IMR-90 (cell line): ENCODE data around the gene PLEKHG5. TPM values are rescaled to one million over a fixed set of nuclear protein-coding genes. Genes with fewer than 3 reads are reported as not detected.

Experiments
- ATAC-seq: fragments of 200-7000 bp; cut with Tn5 transposase; 2 replicates; pipeline ENCODE4 v1.9.1; 2020; ENCODE audit warnings: low read depth, mild to moderate bottlenecking, moderate library complexity
- BruUV-seq: library from RNA; stranded (reverse); fragments of 400-500 nt; replicated peaks from 2 replicates; lab custom pipeline; 2021; lab: Mats Ljungman, UMichigan
- CTCF ChIA-PET: fragments of 300-600 bp; formaldehyde crosslinking; extraction: SDS; loops from one replicate; lab custom pipeline; 2021; ENCODE audit warnings: antibody characterized with exemption; lab: Yijun Ruan, JAX
- POLR2A ChIA-PET: fragments of 300-600 bp; sonication (Branson Sonifier 250); formaldehyde crosslinking; loops from one replicate; lab custom pipeline; 2022; ENCODE audit warnings: antibody characterized with exemption; ENCODE audit not compliant: unreplicated experiment; lab: Charles Lee
- DNase-seq: peaks from one replicate; pipeline ENCODE4 v3.0.0; 2013
- H2AFZ ChIP-seq: replicated peaks from 2 replicates; pipeline ENCODE3; 2013; ENCODE audit warnings: low read length, mild to moderate bottlenecking; ENCODE audit not compliant: poor library complexity
- H2AK5ac ChIP-seq: 2 replicates; pipeline ENCODE4 v1.6.1; 2013; ENCODE audit warnings: low read depth, low read length, inconsistent platforms
- H2AK9ac ChIP-seq: replicated peaks from 2 replicates; pipeline ENCODE3; 2013; ENCODE audit warnings: mild to moderate bottlenecking, low read depth, low read length, moderate library complexity; ENCODE audit not compliant: poor library complexity
- H2BK120ac ChIP-seq: 2 replicates; pipeline ENCODE4 v1.6.1; 2013; ENCODE audit warnings: low read depth, low read length, inconsistent platforms
- H2BK15ac ChIP-seq: 3 replicates; pipeline ENCODE4 v1.6.1; 2013; ENCODE audit warnings: low read depth, low read length, inconsistent platforms
- H2BK20ac ChIP-seq: 2 replicates; pipeline ENCODE4 v1.6.1; 2013; ENCODE audit warnings: low read depth, mild to moderate bottlenecking, inconsistent platforms, low read length, moderate library complexity
- H2BK5ac ChIP-seq: 2 replicates; pipeline ENCODE4 v1.6.1; 2013; ENCODE audit warnings: mild to moderate bottlenecking, low read depth, low read length, inconsistent platforms; ENCODE audit not compliant: poor library complexity, severe bottlenecking
- H3K14ac ChIP-seq: replicated peaks from 2 replicates; pipeline ENCODE4 v1.6.1; 2013; ENCODE audit warnings: low read depth, low read length, inconsistent platforms
- H3K18ac ChIP-seq: 2 replicates; pipeline ENCODE4 v1.6.1; 2013; ENCODE audit warnings: low read depth, low read length, control low read depth
- H3K23ac ChIP-seq: 2 replicates; pipeline ENCODE4 v1.6.1; 2013; ENCODE audit warnings: low read depth, low read length, inconsistent platforms
- H3K27ac ChIP-seq: 2 replicates; pipeline ENCODE4 v1.5.1; 2013; ENCODE audit warnings: mild to moderate bottlenecking, control low read depth, low read length; ENCODE audit not compliant: insufficient read depth
- H3K27me3 ChIP-seq: 2 replicates; pipeline ENCODE4 v1.6.1; 2013; ENCODE audit warnings: low read length; ENCODE audit not compliant: control insufficient read depth, insufficient read depth
- H3K36me3 ChIP-seq: 2 replicates; pipeline ENCODE4 v1.6.1; 2013; ENCODE audit warnings: low read length, mixed read lengths; ENCODE audit not compliant: control insufficient read depth, insufficient read depth
- H3K4ac ChIP-seq: 2 replicates; pipeline ENCODE4 v1.6.1; 2013; ENCODE audit warnings: low read depth, low read length, inconsistent platforms
- H3K4me1 ChIP-seq: 2 replicates; pipeline ENCODE4 v1.6.1; 2013; ENCODE audit warnings: low read length, mixed read lengths; ENCODE audit not compliant: control insufficient read depth, insufficient read depth
- H3K4me2 ChIP-seq: 2 replicates; pipeline ENCODE4 v1.6.1; 2013; ENCODE audit warnings: low read depth, mild to moderate bottlenecking, control low read depth, low read length, moderate library complexity
- H3K4me3 ChIP-seq: 2 replicates; pipeline ENCODE4 v1.5.1; 2013; ENCODE audit warnings: low read depth, mild to moderate bottlenecking, control low read depth, low read length, moderate library complexity; ENCODE audit not compliant: insufficient read depth
- H3K56ac ChIP-seq: 2 replicates; pipeline ENCODE4 v1.6.1; 2013; ENCODE audit warnings: low read length, inconsistent platforms; ENCODE audit not compliant: insufficient read depth; ENCODE audit errors: extremely low read depth
- H3K79me1 ChIP-seq, 2 experiments: 2 replicates each; pipeline ENCODE4 v1.6.1; 2013; ENCODE audit warnings: low read length in 2 of 2, inconsistent platforms in 1 of 2, low read depth in 1 of 2
- H3K9ac ChIP-seq: 2 replicates; pipeline ENCODE4 v1.6.1; 2013; ENCODE audit warnings: low read depth, low read length, control low read depth
- H3K9me1 ChIP-seq: 2 replicates; pipeline ENCODE4 v1.6.1; 2013; ENCODE audit warnings: low read length, inconsistent platforms; ENCODE audit not compliant: insufficient read depth
- H3K9me3 ChIP-seq: 2 replicates; pipeline ENCODE4 v1.6.1; 2013; ENCODE audit warnings: low read length; ENCODE audit not compliant: control insufficient read depth, insufficient read depth
- H4K20me1 ChIP-seq: 2 replicates; pipeline ENCODE4 v1.6.1; 2013; ENCODE audit warnings: low read length, inconsistent platforms; ENCODE audit not compliant: insufficient read depth
- H4K5ac ChIP-seq: 2 replicates; pipeline ENCODE4 v1.6.1; 2013; ENCODE audit warnings: mild to moderate bottlenecking, low read depth, low read length, control low read depth
- H4K8ac ChIP-seq, 2 experiments: 2 replicates each; pipeline ENCODE4 v1.6.1; 2013; ENCODE audit warnings: low read depth in 2 of 2, low read length in 2 of 2, control low read depth in 1 of 2, inconsistent platforms in 1 of 2
- H4K91ac ChIP-seq: 2 replicates; pipeline ENCODE4 v1.6.1; 2013; ENCODE audit warnings: low read depth, low read length, inconsistent platforms; ENCODE audit not compliant: insufficient read depth
- CHD1 ChIP-seq: IDR thresholded peaks from 2 replicates; pipeline ENCODE4 v1.6.1; 2012; ENCODE audit warnings: low read depth, low read length, improper control_type of control experiment
- FOS ChIP-seq: fragments of 150-350 bp; IDR thresholded peaks from 2 replicates; pipeline ENCODE4 v1.6.1; 2016; ENCODE audit warnings: low read depth, low read length
- MAFK ChIP-seq: IDR thresholded peaks from 2 replicates; pipeline ENCODE4 v1.6.1; 2012; ENCODE audit warnings: low read depth, low read length, improper control_type of control experiment
- NFE2L2 ChIP-seq: fragments of 150-350 bp; IDR thresholded peaks from 2 replicates; pipeline ENCODE4 v1.6.1; 2016; ENCODE audit warnings: low read depth, mild to moderate bottlenecking, low read length
- RAD21 ChIP-seq: IDR thresholded peaks from 2 replicates; pipeline ENCODE4 v1.6.1; 2012; ENCODE audit warnings: low read length, improper control_type of control experiment
- RCOR1 ChIP-seq: IDR thresholded peaks from 2 replicates; pipeline ENCODE4 v1.6.1; 2012; ENCODE audit warnings: mild to moderate bottlenecking, low read length, improper control_type of control experiment; ENCODE audit not compliant: insufficient replicate concordance
- RFX5 ChIP-seq: IDR thresholded peaks from 2 replicates; pipeline ENCODE4 v1.8.0; 2012; ENCODE audit warnings: low read depth, mild to moderate bottlenecking, low read length, moderate library complexity
- SMC3 ChIP-seq: fragments of 150-350 bp; IDR thresholded peaks from 2 replicates; pipeline ENCODE4 v1.6.1; 2016; ENCODE audit warnings: low read depth, mild to moderate bottlenecking, antibody characterized with exemption, low read length, moderate library complexity
- WGBS, 2 experiments: methylation state at CpG; one replicate each; pipeline versions ENCODE4 v1.1.5 to v1.1.7; 2013; ENCODE audit warnings: missing lambda C conversion rate in 2 of 2; ENCODE audit not compliant: insufficient read length in 1 of 2; ENCODE audit errors: extremely low coverage in 2 of 2; 5-methylcytosine and 5-hydroxymethylcytosine counted together
- dilution Hi-C: fragments of 300-500 bp; cut with HindIII; formaldehyde crosslinking; loops from one replicate; pipeline ENCODE4 v1.14.3; 2018; ENCODE audit warnings: low sequenced_read_pairs; ENCODE audit not compliant: unreplicated experiment
- in situ Hi-C: fragments of 300-500 bp; cut with MboI; formaldehyde crosslinking; loops from 3 replicates; pipeline ENCODE4 v1.14.3; 2019; ENCODE audit warnings: low sequenced_read_pairs, inconsistent platforms, mixed read lengths
- intact Hi-C: fragments of 100-400 bp; cut with micrococcal nuclease; formaldehyde crosslinking; loops from 2 replicates; pipeline ENCODE4 v1.10.0; 2022
- polyA plus RNA-seq, 3 experiments: library from polyadenylated mRNA; depleted of rRNA; stranded (reverse); fragments of >200 nt; gene quantifications; 2 replicates each; pipeline ENCODE4 v1.2.3, GENCODE V29; 2012; ENCODE audit warnings: low replicate concordance in 1 of 3
- total RNA-seq: library from RNA; depleted of rRNA; stranded (reverse); fragments of >200 nt; gene quantifications from 2 replicates; pipeline ENCODE4 v1.2.3, GENCODE V29; 2012
- TF ChIP-seq, protein P1 (sequence below): fragments of 150-350 bp; IDR thresholded peaks from 2 replicates; pipeline ENCODE4 v1.6.1; 2016; ENCODE audit warnings: low read depth, mild to moderate bottlenecking, low read length, moderate library complexity, borderline replicate concordance
- TF ChIP-seq, protein P2 (sequence below): fragments of 150-350 bp; IDR thresholded peaks from 2 replicates; pipeline ENCODE4 v1.6.1; 2017; ENCODE audit warnings: mild to moderate bottlenecking, antibody characterized with exemption, low read length, low read depth
- TF ChIP-seq, protein P3 (sequence below): conservative IDR thresholded peaks from 2 replicates; pipeline ENCODE4 v1.5.1; 2012; ENCODE audit warnings: mild to moderate bottlenecking, low read depth, low read length, improper control_type of control experiment

The PLEKHG5 gene
- total and polyA plus RNA-seq, 2 of the 4 experiments (the other 2 are of a cell fraction) = 4.8 to 11.6 TPM

DNA sequence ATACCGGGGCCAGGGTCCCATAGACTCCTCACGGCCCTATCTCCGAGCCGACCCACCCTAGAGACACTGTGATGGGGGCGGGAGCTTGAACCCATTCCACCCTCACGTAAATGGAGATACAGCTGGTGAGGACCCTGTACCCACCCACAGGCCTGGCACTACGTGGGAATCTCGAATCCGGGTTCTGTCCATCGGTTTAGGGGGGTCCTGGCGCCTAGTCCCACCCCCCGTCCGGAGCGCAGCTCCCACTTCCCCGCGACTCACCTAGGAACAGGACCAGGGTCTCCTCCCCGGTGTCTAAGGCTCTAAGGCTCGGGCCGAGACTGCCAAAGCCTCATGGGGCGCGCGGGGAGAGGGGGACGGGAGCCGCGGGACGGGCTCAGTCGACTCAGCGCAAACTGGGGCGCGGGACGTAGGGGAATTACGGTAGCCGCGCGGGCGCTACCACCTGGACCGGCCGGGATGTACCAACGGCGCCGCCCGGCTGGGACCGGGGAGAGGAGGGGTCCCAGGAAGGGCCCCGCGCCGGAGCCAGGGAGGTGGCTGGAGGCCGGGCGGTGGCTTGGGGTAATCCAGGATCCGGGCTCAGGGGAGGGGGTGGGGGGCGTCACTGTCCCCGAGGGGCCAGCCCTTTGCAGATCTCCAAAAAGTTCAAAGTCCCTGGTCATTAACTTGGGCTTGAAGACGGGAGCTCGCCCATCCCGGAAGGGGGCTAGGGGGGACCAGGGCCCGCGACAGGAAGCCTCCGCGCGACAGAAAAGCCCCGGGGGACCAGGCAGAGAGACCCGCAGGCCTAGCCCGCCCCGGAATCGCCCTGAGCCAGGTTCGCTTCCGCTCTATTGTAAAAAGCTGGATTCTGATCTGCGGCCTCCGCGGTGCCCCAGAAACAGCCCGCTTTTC is 1.0 kb downstream of the PLEKHG5 start:
- in situ Hi-C loops = loop anchor here (10.0 kb wide), 1 partner anchor 154 kb away; no protein-coding TSS in a partner anchor
- peak overlapping the region; percentile 91 for H3K4me2 ChIP-seq
- dilution Hi-C loops = no loop called here
- TF ChIP-seq, protein P1, sequence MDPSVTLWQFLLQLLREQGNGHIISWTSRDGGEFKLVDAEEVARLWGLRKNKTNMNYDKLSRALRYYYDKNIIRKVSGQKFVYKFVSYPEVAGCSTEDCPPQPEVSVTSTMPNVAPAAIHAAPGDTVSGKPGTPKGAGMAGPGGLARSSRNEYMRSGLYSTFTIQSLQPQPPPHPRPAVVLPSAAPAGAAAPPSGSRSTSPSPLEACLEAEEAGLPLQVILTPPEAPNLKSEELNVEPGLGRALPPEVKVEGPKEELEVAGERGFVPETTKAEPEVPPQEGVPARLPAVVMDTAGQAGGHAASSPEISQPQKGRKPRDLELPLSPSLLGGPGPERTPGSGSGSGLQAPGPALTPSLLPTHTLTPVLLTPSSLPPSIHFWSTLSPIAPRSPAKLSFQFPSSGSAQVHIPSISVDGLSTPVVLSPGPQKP = no peak
- TF ChIP-seq NFE2L2 (peak; percentile 32; the same call in 1 of the 2 replicates), MAFK (peak; percentile 66), FOS (no peak), CHD1 (no peak; the same call in 1 of the 2 replicates), RFX5 (no peak), SMC3 (no peak), RAD21 (no peak), RCOR1 (no peak)
- TF ChIP-seq, protein P2, sequence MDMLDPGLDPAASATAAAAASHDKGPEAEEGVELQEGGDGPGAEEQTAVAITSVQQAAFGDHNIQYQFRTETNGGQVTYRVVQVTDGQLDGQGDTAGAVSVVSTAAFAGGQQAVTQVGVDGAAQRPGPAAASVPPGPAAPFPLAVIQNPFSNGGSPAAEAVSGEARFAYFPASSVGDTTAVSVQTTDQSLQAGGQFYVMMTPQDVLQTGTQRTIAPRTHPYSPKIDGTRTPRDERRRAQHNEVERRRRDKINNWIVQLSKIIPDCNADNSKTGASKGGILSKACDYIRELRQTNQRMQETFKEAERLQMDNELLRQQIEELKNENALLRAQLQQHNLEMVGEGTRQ = no peak
- TF ChIP-seq, protein P3, sequence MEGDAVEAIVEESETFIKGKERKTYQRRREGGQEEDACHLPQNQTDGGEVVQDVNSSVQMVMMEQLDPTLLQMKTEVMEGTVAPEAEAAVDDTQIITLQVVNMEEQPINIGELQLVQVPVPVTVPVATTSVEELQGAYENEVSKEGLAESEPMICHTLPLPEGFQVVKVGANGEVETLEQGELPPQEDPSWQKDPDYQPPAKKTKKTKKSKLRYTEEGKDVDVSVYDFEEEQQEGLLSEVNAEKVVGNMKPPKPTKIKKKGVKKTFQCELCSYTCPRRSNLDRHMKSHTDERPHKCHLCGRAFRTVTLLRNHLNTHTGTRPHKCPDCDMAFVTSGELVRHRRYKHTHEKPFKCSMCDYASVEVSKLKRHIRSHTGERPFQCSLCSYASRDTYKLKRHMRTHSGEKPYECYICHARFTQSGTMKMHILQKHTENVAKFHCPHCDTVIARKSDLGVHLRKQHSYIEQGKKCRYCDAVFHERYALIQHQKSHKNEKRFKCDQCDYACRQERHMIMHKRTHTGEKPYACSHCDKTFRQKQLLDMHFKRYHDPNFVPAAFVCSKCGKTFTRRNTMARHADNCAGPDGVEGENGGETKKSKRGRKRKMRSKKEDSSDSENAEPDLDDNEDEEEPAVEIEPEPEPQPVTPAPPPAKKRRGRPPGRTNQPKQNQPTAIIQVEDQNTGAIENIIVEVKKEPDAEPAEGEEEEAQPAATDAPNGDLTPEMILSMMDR = no peak

More for the DNA sequence above, 1.0 kb downstream of the PLEKHG5 start:
- H3K9me3 ChIP-seq = no peaks in the 10 kb centered on the region
- H2AK9ac ChIP-seq = peak overlapping the region; percentile 99
- ChIA-PET CTCF (interaction anchor here (1.4 kb wide), 1 partner anchor 10 kb away, joined by 3 read pairs; no protein-coding TSS in a partner anchor), POLR2A (interaction anchor here (0.5 kb wide), 1 partner anchor 24 kb away, joined by 5 read pairs; no protein-coding TSS in a partner anchor)
- H3K56ac ChIP-seq = peak overlapping the region; percentile 2; the same call in 1 of the 2 replicates
- H3K27me3 ChIP-seq = no peaks in the 10 kb centered on the region
- H4K5ac ChIP-seq = peak overlapping the region; percentile 51
- H3K4ac ChIP-seq = peak overlapping the region; percentile 94
- H2BK15ac ChIP-seq = no peak overlapping the region
- peak overlapping the region; percentile 81 for H3K14ac ChIP-seq
- intact Hi-C loops = loop anchor here (5.0 kb wide), 1 partner anchor 243 kb away; no protein-coding TSS in a partner anchor
- H3K18ac ChIP-seq = no peak overlapping the region
- ATAC-seq (peak; percentile 79), DNase-seq (peak; percentile 68)
- H2AK5ac ChIP-seq = peak overlapping the region; percentile 93
- peak overlapping the region; percentile 80 for H3K27ac ChIP-seq
- BruUV-seq = no TSS peak
- peak overlapping the region; percentile 71 for H3K9ac ChIP-seq
- peak overlapping the region; percentile 67 for H2BK120ac ChIP-seq
- peak overlapping the region; percentile 95 for H2AFZ ChIP-seq
- peaks cover 6% of the 10 kb centered on the region; the same call in 1 of the 2 replicates for H4K20me1 ChIP-seq
- H3K4me3 ChIP-seq = peak overlapping the region; percentile 66
- peak overlapping the region; percentile 35; the same call in 1 of the 2 replicates for H4K91ac ChIP-seq
- H3K36me3 ChIP-seq = no peaks in the 10 kb centered on the region
- H3K9me1 ChIP-seq = 0 out of 2 replicates have a peak, but pooled peaks cover 2% of the 10 kb centered on the region
- WGBS, 2 experiments = 3% methylated on average over 29 of the region's 70 CpGs; no CpG with 5 or more reads in 1 of the 2 experiments
- H3K79me1 ChIP-seq = peaks cover 0 to 17% of the 10 kb centered on the region in 2 experiments; a peak in 1 of 4 replicates
- peak overlapping the region; percentile 65; the same call in 1 of the 2 replicates for H3K23ac ChIP-seq
- no peak overlapping the region for H2BK20ac ChIP-seq
- peaks cover 12% of the 10 kb centered on the region for H3K4me1 ChIP-seq
- peak overlapping the region; percentile 53 for H2BK5ac ChIP-seq
- H4K8ac ChIP-seq = peak overlapping the region; percentile 46 to 86; a peak in 3 of 4 replicates
